HG03520 (cell line): ENCODE results near the gene CFD.
"Not testable (repeated sequence)": the region's sequence is repeated elsewhere in the genome, so short reads cannot be mapped to it uniquely, and the experiment has no call there.

ENCODE experiments used
- ATAC-seq: cut with Tn5 transposase; IDR thresholded peaks from one replicate; pipeline ENCODE4 v1.9.1; 2021; ENCODE audit warnings: mild to moderate bottlenecking, moderate library complexity; ENCODE audit not compliant: unreplicated experiment

CFD gene

DNA sequence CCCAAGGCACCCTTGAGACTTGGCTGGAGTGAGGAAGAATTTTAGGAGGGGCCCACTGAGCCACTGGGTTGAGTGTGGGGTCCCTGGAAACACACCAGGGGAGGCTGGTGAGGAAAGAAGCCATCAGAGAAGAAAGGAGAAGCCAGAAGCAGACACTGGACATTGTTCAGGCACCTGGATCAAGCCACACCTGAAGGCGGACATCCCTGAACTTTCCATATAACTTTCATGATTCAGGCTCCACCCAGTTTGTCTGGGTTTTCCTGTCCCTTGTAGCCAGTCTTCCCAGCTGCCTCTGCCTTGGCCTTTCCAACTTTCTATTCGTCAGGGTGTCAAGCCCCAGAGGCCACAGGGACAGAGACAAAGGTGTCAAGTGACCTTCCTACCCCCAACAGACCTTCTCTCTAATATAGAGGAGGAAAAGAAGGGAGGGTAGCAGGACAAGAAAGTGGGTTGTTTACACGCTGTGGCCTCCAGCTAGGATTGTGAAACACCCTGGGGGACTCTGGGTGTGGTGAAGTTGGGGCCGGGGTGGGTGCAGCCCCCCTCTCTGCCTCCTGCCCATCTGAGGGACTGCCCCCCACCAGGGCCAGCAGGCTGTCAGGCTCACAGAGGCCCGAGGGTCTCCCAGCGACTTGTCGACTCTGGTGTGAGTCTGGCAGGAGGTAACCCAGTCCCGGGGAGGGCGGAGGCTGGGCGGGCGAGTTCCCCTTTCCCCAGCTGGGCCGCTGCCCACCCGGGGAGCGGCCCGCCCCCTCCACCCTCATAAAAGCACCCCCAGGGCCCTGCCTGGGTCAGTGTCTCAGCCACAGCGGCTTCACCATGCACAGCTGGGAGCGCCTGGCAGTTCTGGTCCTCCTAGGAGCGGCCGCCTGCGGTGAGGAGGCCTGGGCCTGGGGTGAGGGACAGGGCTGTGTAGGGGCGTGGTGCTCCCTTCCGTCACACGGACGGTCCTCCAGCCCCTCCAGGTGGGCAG is at the start of gene CFD:
Gene CFD, plus strand, starts transcription at position 797 of the 976 bp plus-strand sequence. Its CDS starts 26 bp downstream, at position 823.
- no peak for ATAC-seq

DNA sequence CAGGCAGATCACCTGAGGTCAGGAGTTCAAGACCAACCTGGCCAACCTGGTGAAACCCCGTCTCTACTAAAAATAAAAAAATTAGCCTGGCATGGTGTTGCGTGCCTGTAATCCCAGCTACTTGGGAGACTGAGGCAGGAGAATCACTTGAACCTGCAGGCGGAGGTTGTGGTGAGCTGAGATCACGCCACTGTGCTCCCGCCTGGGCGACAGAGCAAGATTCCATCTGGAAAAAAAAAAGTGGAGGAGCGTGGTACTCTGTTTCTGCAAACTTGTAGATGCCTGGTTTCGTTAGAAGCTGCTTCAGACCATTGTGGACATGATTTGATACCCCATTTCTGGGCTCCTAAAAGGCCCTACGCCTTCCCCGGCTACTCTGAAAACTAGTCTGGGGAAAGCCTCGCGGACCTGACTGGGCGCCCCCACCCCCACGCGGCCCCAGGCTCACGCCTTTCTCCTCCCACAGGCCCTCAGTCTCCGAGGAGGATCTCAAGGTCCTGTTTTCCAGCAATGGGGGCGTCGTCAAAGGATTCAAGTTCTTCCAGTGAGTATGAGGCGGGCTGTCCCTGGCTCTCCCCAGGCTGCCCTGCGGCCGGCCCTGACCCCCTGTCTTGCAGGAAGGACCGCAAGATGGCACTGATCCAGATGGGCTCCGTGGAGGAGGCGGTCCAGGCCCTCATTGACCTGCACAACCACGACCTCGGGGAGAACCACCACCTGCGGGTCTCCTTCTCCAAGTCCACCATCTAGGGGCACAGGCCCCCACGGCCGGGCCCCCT is 49.2 kb upstream of the CFD start:
- ATAC-seq, result no peak

DNA sequence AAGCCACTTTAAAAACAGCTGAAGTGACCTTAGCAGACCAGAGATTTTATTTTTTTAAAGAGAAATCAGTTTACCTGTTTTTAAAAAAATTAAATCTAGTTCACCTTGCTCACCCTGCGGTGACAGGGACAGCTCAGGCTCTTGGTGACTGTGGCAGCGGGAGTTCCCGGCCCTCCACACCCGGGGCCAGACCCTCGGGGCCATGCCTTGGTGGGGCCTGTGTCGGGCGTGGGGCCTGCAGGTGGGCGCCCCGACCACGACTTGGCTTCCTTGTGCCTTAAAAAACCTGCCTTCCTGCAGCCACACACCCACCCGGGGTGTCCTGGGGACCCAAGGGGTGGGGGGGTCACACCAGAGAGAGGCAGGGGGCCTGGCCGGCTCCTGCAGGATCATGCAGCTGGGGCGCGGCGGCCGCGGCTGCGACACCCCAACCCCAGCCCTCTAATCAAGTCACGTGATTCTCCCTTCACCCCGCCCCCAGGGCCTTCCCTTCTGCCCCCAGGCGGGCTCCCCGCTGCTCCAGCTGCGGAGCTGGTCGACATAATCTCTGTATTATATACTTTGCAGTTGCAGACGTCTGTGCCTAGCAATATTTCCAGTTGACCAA is 48.5 kb upstream of the CFD start:
- ATAC-seq, result no peak

DNA sequence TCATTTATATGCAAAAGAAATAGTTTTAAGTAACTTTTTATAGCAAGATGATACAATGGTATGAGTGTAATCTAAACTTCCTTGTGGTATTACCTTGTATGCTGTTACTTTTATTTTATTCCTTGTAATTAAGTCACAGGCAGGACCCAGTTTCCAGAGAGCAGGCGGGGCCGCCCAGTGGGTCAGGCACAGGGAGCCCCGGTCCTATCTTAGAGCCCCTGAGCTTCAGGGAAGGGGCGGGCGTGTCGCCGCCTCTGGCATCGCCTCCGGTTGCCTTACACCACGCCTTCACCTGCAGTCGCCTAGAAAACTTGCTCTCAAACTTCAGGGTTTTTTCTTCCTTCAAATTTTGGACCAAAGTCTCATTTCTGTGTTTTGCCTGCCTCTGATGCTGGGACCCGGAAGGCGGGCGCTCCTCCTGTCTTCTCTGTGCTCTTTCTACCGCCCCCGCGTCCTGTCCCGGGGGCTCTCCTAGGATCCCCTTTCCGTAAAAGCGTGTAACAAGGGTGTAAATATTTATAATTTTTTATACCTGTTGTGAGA is 47.9 kb upstream of the CFD start:
- ATAC-seq, result no peak

DNA sequence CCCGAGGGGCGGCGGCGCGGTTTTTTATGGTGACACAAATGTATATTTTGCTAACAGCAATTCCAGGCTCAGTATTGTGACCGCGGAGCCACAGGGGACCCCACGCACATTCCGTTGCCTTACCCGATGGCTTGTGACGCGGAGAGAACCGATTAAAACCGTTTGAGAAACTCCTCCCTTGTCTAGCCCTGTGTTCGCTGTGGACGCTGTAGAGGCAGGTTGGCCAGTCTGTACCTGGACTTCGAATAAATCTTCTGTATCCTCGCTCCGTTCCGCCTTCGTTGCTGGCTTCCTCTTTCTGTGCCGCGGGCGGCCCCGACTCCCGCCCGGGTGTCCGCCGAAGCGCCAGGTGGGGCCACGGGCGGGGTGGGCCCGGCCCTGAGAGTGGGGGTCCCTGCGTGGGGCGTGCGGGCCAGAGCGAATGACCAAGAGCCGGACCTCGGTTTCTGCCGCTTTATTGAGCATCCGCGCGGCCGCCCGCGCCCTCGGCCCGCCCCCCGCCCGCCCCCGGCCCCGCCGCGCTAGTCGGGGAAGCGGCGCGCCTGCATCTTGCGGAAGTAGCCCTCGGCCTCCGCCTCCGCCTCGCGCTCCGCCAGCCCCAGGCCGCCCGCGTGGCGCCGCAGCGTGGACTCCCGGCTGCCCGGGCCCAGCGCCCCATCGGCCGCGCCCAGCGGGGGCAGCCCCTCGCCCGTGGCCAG is 47.3 kb upstream of the CFD start:
- no peak for ATAC-seq

DNA sequence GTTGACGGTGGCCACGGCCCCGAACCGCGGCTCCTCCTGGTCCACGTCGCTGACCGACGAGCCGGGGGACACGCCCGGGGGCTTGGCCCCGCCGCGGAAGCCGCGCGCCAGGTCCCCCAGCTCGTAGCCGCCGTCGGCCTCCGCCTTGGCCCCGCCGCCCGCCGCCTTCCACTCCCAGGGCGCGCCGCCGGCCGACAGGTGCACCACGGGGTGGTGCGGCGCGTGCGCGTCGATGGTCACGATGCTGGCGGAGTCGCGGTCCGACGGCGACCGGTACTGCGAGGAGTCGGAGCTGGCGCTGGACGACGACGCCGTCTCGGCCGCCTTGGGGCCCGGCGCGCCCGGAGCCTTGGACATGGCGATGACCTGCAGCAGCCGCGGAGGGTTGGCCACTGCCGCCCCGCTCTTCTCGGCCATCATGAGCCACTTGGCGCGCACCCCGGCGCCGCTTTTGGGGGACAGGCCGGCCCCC is 46.7 kb upstream of the CFD start:
- ATAC-seq, result no peak

DNA sequence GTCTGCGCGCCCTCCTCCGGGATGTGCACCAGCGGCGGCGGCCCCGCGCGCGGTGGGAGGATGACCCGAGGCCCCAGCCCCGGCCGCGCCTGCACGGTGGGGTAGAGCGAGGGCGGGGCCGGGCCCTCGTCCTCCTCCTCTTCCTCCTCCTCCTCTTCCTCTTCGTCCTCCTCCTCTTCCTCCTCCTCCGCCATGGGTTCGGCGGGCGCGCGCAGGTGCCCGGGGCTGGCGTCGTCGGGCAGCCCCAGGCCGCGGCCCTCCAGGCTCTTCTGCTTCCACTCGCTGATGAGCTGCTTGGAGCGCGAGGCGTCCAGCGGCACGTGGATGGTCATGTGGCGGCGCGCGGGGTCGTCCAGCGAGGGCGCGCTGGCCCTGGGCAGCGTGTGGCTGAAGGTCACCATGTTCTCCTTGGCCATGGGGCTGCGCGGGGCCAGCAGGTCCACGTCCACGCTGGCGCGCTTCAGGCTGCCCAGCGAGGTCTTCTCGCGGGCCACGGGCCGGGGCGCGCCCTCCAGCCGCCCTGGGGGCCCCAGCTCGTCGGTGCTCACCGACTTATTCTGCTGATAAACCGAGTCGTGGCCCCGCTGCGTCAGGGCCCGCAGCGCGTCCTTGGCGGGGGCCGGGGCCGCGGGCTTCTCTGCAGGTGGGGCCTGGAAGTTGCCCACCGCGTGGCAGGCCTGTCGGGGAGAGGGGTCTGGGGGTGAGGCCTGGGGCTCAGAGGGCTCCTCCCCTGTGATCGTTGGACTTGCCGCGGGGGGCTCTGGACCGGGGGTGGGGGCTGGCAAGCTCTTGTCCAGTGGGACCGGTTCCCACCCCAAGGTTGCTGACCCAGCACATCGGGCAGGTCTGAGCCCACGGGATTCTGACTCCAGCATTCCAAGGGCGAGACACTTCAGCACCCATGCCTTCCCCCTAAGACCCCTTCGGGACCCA is 46.0 kb upstream of the CFD start:
- ATAC-seq, result no peak

DNA sequence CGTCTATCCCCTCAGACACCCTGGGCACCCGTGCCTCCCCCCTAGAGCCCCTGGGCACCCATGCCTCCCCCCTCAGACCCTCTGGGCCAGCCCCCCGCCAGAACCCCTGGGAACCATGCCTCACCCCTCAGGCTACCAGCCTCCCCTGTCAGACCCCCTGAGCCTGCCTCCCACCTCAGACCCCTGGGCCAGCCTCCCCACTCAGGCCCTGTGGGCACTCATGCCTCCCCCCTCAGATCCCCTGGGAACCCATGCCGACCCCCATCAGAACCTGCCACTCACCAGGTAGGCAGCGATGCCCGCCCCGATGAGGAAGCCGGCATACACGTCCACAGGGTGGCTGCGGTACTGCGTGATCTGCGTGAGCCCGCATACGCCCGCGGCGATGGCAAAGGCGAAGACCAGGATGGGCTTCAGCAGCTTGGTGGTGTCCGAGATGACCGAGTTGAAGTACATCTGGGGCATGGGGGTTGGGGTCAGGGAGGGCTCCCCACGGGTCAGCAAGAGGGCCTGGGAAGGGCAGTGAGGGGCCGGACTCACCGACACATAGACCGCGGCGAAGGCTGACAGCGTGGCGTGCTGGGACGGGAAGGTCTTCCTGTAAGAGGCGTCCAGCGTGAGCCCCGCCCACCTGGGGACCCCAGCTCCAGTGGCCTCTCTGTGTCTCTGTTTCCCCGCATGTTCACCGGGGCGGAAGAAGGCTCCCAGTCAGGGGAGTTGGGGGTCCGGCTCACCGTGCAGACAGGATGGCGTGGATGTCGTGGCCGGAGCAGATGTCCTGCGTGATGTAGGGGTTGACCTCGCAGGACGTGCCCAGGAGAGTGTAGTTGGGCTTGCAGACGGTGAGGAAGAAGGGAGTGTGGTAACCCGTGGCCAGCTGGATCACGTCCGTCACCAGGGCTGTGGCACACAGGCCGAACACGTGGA is 45.0 kb upstream of the CFD start:
- no peak for ATAC-seq

DNA sequence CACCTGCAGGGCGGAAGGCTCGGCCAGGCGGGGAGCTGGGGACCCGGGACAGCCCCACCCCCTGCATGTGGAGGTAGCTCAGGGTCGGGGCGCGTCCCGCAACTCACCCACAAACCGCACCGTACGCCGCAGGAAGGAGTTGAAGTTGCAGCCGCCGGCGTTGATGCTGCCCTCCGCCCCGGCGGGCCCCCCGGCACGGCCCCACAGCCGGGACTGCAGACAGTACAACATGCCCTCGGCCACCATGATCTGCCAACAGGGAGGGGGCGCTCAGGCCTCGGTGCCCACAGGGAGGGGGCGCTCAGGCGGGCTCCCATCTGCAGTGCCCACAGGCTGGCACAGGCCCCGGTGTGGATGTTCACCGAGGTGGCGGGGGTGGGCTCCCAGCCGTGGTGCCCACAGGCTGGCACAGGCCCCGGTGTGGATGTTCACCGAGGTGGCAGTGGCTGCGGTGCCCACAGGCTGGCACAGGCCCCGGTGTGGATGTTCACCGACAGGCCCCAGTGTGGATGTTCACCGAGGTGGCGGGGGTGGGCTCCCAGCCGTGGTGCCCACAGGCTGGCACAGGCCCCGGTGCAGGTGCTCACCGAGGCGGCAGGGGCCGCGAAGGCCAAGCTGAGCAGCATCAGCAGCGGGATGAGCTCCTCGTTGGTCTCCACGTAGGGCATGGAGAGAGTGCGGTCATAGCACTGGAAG is 44.2 kb upstream of the CFD start:
- ATAC-seq, result no peak

DNA sequence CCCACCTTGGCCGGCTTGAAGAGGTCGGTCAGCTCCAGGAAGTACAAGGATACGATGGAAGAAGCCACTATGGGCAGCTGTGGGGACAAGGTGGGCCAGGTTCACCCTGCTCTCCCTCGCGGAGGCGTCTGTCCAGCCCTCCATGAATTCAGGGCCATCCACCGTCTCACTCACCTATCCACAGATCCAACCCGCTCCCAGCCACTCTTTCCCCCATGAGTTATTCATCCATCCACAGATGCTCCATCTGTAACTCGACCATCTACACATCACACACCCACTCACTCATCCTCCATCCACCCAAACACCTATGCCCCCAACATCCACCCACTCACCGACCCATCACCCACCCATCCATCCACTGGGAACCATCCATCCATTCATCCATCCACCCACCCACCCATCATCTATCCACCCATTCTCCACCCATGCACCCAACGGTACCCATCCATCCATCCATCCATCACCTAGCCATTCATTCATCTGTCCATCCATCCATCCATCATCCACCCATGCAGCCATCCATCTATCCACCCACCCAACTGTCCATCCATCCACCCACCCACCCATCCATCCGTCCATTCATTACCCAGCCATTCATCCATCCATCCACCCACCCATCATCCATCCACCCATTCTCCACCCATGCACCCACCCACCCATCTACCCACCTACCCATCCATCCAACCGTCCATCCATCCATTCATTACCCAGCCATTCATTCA is 43.5 kb upstream of the CFD start:
- no peak for ATAC-seq

DNA sequence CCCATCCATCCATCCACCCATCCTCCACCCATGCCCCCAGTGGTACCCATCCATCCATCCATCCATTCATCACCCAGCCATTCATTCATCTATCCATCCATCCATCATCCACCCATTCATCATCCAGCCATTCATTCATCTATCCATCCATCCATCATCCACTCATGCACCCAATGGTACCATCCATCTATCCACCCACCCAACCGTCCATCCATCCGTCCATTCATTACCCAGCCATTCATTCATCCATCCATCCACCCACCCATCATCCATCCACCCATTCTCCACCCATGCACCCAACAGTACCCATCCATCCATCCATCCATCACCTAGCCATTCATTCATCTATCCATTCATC is 43.0 kb upstream of the CFD start:
- no peak for ATAC-seq

DNA sequence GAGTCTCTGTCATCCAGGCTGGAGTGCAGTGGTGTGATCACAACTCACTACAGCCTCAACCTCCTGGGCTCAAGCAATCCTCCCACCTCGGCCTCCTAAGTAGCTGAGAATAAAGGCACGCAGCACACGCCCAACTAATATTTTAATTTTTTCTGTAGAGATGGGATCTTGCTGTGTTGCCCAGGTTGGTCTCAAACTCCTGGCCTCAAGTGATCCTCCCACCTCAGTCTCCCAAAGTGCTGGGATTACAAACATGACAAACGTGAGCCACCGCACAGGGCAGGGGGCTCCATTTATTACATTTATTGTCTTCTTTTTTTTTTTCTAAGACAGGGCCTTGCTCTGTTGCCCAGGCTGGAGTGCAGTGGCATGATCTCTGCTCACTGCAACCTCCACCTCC is 39.3 kb upstream of the CFD start:
- not testable (repeated sequence) for ATAC-seq

DNA sequence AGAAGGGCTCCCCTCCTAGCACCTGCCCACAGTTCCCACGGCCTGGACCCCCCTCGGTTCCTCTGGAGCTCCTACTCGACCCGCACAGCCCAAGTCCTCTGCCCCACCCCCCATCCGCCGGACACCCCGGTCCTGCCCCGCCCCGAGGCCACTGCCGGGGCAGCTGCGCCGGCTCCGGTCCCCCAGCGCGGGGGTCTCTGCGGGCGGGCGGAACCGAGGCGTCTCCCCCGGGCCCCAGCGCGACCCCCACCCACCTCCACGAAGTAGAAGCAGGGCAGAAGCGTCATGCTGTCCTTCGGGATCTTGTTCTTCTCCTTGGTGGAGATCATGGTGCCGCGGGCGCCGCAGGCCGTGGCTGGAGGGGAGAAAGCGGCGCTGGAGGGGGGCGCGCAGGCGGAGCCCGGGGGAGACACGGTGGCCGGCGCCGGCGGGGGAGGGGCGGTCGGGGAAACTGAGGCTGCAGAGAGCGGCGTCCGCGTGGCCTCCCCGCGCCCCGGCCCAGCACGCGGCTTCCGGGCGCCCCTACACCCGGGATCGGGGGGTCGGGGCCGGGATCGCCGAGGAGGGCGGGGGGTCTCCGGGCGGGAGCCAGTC is 38.1 kb upstream of the CFD start:
- no peak for ATAC-seq

DNA sequence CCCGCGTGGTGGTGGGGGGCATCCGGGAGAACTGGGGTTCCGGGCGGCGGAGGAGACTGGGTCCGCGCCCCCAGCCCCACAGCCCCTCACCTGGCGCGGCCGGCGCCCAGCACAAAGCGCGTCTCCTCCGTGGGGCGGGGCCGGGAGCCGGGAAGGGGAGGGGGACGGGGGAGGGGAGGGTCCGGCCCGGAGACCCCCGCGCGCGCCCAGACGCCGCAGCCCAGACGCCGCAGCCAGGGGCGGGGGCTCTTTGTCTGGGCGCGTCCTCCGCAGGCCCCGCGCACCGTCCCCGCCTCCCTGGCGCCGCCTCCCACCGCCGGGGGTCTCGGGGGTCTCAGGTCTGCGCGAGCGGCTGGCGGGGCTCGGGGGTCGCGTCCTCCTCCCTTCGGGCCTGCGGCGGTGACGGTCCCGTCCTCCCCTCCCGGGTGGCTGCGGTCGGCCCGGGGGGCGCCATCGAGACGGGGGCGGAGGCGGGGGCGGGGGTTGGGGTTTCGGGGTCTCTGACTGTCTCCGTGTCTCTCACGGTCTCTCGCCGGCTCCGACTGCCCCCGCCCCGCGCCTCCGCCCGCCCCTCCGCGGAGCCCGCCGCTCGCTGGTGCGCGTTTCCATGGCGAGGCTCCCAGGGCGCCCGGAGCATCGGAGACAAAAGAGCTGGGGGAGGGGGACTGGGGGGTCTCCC is 37.5 kb upstream of the CFD start, which contains the start of gene PLPPR3:
Gene PLPPR3, minus strand, starts transcription at position 131 of the 679 bp plus-strand sequence. CDS start 396 bp downstream, outside the sequence.
- no peak for ATAC-seq

DNA sequence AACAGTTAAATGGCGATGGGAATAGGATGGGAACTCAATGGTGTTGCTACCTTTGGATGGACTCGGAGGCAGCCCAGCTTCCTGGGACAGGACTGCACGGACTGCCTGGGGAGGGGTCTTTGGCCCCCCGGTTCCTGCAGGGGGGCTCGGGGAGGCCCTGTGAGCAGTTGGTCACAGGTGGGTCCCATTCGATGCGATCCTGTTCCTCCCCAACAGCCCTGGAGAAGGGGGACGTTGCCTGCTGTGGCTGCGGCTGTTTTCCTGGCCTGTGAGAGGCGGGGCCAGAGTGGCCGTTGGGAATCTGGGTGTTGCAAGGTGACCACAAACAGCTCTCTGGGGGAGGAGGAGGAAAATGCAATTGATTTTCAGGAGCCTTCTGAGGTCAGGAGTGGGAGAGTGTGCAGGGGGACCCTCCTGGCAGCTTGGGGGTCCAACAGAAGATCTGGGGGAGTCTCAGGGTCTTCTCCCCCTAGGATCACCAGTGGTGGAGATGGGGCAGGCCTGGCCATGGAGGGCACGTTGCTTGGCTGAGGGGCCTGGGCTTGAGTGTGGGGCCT is 35.8 kb upstream of the CFD start:
- ATAC-seq, result no peak

DNA sequence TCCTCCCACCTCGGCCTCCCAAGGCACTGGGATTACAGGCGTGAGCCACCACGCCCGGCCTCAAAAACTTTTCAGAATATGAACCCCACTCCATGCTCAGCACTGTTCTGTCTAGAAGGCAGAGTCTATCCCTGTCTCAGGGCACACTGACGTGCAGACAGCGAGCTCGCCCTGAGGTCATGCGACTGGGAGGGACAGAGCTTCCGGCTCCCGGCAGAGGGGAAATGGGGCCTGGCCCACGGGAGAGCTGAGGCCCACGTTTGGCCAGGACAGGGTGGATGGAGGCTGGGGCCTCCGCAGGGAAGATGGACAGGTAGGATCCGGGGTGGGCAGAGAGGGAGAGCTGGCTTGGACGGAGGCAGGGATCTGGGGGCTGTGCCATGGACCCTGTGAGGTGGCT is 34.6 kb upstream of the CFD start:
- no peak for ATAC-seq
